C4-2B (cell line): ENCODE measurements around the gene SYNGR3.

Experiments used
- ZFX ChIP-seq: fragments of 450-650 bp; IDR thresholded peaks from 2 replicates; pipeline ENCODE4 v1.6.1; 2017
- TF ChIP-seq, protein P1 (sequence below): fragments of 450-650 bp; conservative IDR thresholded peaks from 2 replicates; pipeline ENCODE4 v1.5.1; 2017; ENCODE audit warnings: mild to moderate bottlenecking

GRCh38 chr16:1976216-1976520 is 13.6 kb upstream of the SYNGR3 start:
- TF ChIP-seq, protein P1, sequence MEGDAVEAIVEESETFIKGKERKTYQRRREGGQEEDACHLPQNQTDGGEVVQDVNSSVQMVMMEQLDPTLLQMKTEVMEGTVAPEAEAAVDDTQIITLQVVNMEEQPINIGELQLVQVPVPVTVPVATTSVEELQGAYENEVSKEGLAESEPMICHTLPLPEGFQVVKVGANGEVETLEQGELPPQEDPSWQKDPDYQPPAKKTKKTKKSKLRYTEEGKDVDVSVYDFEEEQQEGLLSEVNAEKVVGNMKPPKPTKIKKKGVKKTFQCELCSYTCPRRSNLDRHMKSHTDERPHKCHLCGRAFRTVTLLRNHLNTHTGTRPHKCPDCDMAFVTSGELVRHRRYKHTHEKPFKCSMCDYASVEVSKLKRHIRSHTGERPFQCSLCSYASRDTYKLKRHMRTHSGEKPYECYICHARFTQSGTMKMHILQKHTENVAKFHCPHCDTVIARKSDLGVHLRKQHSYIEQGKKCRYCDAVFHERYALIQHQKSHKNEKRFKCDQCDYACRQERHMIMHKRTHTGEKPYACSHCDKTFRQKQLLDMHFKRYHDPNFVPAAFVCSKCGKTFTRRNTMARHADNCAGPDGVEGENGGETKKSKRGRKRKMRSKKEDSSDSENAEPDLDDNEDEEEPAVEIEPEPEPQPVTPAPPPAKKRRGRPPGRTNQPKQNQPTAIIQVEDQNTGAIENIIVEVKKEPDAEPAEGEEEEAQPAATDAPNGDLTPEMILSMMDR: no peak
- TF ChIP-seq ZFX: no peak
